WTC11 (cell line): Measurements from ENCODE around the gene RABAC1. TPM values are rescaled to one million over a fixed set of nuclear protein-coding genes. Genes with fewer than 3 reads are reported as not detected.

Source experiments
- ATAC-seq: fragments of 200-7000 bp; cut with Tn5 transposase; 2 replicates; pipeline ENCODE4 v1.10.0; 2021; ENCODE audit warnings: mild to moderate bottlenecking, moderate library complexity
- CTCF ChIA-PET: fragments of 300-600 bp; sonication (Branson Sonifier 250); formaldehyde crosslinking; loops from one replicate; lab custom pipeline; 2021; ENCODE audit warnings: antibody characterized with exemption; lab: Charles Lee
- POLR2A ChIA-PET: fragments of 350-600 bp; sonication (Branson Sonifier 250); formaldehyde crosslinking; loops from one replicate; lab custom pipeline; 2021; ENCODE audit warnings: antibody characterized with exemption; lab: Charles Lee
- DNase-seq: peaks from one replicate; pipeline ENCODE4 v3.0.0; 2021; ENCODE audit warnings: low spot score
- H3K27ac Mint-ChIP-seq: 2 replicates; pipeline ENCODE4 v1.8.0; 2021; ENCODE audit warnings: mixed read lengths
- H3K27me3 Mint-ChIP-seq: 2 replicates; pipeline ENCODE4 v1.8.0; 2021; ENCODE audit warnings: low read depth, mild to moderate bottlenecking, moderate library complexity, mixed read lengths
- H3K36me3 Mint-ChIP-seq: 2 replicates; pipeline ENCODE4 v1.8.0; 2021; ENCODE audit warnings: mixed read lengths
- H3K4me1 Mint-ChIP-seq: 2 replicates; pipeline ENCODE4 v1.8.0; 2022; ENCODE audit warnings: mixed read lengths
- H3K4me3 Mint-ChIP-seq: 2 replicates; pipeline ENCODE4 v1.8.0; 2021; ENCODE audit warnings: mild to moderate bottlenecking, moderate library complexity, mixed read lengths
- H3K9me3 Mint-ChIP-seq: 2 replicates; pipeline ENCODE4 v1.8.0; 2021; ENCODE audit warnings: mixed read lengths
- CREM ChIP-seq: sonication (generic); formaldehyde crosslinking; IDR thresholded peaks from 2 replicates; pipeline ENCODE4 v1.8.1; 2022; ENCODE audit warnings: mild to moderate bottlenecking, missing genetic modification reagents, moderate library complexity
- GABPB1 ChIP-seq: sonication (generic); formaldehyde crosslinking; IDR thresholded peaks from 2 replicates; pipeline ENCODE4 v1.8.1; 2023; ENCODE audit warnings: mild to moderate bottlenecking, missing genetic modification reagents
- MXD4 ChIP-seq: fragments of 250-450 bp; sonication (Bioruptor Pico); IDR thresholded peaks from 2 replicates; pipeline ENCODE4 v1.8.0; 2021; ENCODE audit warnings: mild to moderate bottlenecking, moderate library complexity, borderline replicate concordance
- RORB ChIP-seq: fragments of 250-450 bp; sonication (Bioruptor Pico); IDR thresholded peaks from 2 replicates; pipeline ENCODE4 v1.9.0; 2021; ENCODE audit warnings: mild to moderate bottlenecking
- ZNF396 ChIP-seq: fragments of 250-450 bp; sonication (Bioruptor Pico); IDR thresholded peaks from 2 replicates; pipeline ENCODE4 v1.8.0; 2021; ENCODE audit warnings: mild to moderate bottlenecking, moderate library complexity, borderline replicate concordance
- total RNA-seq: library from RNA; stranded (reverse); gene quantifications from 3 replicates; pipeline ENCODE4 v1.2.3, GENCODE V29; 2021
- TF ChIP-seq, protein P1 (sequence below): sonication (generic); formaldehyde crosslinking; IDR thresholded peaks from 2 replicates; pipeline ENCODE4 v1.8.0; 2023; ENCODE audit warnings: mild to moderate bottlenecking, missing genetic modification reagents
- TF ChIP-seq, protein P2 (sequence below): fragments of 250-450 bp; sonication (Bioruptor Pico); IDR thresholded peaks from 2 replicates; pipeline ENCODE4 v1.9.0; 2021; ENCODE audit warnings: mild to moderate bottlenecking, borderline replicate concordance
- TF ChIP-seq, protein P3 (sequence below): sonication (generic); formaldehyde crosslinking; IDR thresholded peaks from 2 replicates; pipeline ENCODE4 v1.8.0; 2022; ENCODE audit warnings: mild to moderate bottlenecking, missing genetic modification reagents
- TF ChIP-seq, protein P4 (sequence below): fragments of 250-450 bp; sonication (Bioruptor Pico); conservative IDR thresholded peaks from 2 replicates; pipeline ENCODE4 v1.9.0; 2021; ENCODE audit warnings: mild to moderate bottlenecking
- TF ChIP-seq, protein P5 (sequence below): sonication (generic); formaldehyde crosslinking; IDR thresholded peaks from 2 replicates; pipeline ENCODE4 v1.8.0; 2022; ENCODE audit warnings: missing genetic modification reagents

The RABAC1 gene
- total RNA-seq, 1 experiment from 2014 or later, result 159 TPM

DNA sequence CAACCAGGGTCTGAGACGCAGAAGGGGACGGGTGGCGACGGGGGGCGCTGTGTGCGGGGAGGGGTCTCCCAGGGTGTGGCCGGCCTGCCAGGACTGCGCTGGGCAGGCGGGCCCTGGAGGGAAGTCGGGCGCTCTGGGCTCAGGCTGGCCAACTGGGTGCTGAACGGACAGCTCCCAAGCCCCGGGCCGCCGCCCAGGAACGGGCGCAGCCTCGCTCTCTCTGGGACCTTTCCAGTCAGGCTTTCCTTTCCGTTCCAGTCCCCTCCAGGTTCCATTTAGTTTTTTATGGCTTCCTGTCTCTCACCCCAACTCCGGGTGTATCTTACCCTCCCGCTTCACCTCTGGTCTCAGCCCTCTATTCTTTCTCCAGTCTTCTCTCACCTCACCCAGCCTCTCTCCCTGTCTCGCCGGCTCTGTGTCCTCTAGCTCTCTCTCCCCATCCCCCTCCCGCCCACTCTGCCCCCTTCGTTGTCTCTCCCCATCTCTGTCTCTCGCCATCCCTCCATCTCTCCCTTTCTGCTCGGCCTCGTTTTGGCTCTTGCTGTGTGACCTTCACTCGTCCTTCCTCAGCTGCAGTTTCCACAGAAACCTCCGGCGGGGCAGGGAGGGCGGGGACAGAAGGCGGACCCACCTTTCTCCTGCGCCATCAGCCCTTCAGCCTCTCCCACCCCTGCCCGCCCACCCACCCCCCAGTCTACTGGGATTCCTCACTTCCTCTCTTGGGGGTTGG is 38.2 kb upstream of the RABAC1 start (continued):
- TF ChIP-seq GABPB1 (CRISPR knock-in tag) (no peak), RORB (CRISPR knock-in tag) (no peak), CREM (CRISPR knock-in tag) (no peak), MXD4 (CRISPR knock-in tag) (no peak), ZNF396 (CRISPR knock-in tag) (no peak)
- TF ChIP-seq, protein P1, sequence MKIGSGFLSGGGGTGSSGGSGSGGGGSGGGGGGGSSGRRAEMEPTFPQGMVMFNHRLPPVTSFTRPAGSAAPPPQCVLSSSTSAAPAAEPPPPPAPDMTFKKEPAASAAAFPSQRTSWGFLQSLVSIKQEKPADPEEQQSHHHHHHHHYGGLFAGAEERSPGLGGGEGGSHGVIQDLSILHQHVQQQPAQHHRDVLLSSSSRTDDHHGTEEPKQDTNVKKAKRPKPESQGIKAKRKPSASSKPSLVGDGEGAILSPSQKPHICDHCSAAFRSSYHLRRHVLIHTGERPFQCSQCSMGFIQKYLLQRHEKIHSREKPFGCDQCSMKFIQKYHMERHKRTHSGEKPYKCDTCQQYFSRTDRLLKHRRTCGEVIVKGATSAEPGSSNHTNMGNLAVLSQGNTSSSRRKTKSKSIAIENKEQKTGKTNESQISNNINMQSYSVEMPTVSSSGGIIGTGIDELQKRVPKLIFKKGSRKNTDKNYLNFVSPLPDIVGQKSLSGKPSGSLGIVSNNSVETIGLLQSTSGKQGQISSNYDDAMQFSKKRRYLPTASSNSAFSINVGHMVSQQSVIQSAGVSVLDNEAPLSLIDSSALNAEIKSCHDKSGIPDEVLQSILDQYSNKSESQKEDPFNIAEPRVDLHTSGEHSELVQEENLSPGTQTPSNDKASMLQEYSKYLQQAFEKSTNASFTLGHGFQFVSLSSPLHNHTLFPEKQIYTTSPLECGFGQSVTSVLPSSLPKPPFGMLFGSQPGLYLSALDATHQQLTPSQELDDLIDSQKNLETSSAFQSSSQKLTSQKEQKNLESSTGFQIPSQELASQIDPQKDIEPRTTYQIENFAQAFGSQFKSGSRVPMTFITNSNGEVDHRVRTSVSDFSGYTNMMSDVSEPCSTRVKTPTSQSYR (CRISPR knock-in tag), result no peak
- TF ChIP-seq, protein P2, sequence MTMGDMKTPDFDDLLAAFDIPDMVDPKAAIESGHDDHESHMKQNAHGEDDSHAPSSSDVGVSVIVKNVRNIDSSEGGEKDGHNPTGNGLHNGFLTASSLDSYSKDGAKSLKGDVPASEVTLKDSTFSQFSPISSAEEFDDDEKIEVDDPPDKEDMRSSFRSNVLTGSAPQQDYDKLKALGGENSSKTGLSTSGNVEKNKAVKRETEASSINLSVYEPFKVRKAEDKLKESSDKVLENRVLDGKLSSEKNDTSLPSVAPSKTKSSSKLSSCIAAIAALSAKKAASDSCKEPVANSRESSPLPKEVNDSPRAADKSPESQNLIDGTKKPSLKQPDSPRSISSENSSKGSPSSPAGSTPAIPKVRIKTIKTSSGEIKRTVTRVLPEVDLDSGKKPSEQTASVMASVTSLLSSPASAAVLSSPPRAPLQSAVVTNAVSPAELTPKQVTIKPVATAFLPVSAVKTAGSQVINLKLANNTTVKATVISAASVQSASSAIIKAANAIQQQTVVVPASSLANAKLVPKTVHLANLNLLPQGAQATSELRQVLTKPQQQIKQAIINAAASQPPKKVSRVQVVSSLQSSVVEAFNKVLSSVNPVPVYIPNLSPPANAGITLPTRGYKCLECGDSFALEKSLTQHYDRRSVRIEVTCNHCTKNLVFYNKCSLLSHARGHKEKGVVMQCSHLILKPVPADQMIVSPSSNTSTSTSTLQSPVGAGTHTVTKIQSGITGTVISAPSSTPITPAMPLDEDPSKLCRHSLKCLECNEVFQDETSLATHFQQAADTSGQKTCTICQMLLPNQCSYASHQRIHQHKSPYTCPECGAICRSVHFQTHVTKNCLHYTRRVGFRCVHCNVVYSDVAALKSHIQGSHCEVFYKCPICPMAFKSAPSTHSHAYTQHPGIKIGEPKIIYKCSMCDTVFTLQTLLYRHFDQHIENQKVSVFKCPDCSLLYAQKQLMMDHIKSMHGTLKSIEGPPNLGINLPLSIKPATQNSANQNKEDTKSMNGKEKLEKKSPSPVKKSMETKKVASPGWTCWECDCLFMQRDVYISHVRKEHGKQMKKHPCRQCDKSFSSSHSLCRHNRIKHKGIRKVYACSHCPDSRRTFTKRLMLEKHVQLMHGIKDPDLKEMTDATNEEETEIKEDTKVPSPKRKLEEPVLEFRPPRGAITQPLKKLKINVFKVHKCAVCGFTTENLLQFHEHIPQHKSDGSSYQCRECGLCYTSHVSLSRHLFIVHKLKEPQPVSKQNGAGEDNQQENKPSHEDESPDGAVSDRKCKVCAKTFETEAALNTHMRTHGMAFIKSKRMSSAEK (CRISPR knock-in tag), result no peak
- TF ChIP-seq, protein P3, sequence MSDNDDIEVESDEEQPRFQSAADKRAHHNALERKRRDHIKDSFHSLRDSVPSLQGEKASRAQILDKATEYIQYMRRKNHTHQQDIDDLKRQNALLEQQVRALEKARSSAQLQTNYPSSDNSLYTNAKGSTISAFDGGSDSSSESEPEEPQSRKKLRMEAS (CRISPR knock-in tag), result no peak

DNA sequence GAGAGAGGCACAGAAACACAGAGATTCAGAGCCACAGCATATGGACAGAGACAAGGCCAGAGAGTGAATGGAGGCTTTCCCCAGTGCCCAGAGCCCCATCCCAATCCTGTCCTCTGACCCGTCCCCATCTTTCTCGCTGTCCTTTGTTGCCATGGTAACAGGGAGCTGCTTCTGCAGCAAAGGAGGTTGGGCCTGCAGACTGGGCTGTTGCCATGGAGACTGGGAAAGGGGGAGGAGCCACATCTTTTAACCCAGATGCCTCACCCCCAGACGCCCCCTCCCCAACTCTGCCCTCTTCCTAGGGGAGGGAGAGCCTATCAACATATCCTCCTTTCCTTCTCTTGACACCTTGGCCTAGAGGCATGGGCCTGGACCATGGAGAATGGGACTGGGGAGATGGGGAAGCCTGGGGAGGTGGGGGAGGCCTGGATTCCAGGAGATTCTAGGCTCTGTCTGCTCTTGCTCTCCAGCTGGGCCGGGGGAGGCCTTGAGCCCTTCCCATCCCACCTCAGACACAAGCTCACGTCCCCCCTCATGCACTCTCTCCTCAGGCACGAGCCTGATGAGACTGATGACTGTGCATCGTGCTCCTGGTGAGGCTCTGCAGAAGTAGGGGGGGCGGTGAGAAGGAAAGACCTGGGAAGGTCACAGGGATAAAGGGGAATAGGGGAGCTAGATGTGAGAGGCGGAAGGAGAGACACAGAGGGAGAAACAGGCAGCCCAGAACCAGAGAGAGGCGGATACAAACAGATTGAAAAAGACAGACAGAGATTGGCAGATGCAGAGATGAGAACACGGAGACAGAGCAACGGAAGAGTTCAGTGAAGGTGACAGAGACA is 37.1 kb upstream of the RABAC1 start:
- CTCF ChIA-PET, result interaction anchor here (0.5 to 5.3 kb wide), 9 partner anchors 10 to 569 kb away, joined by 3 to 50 read pairs (median 5); partner anchors contain the start of genes B3GNT8, POU2F2 and RABAC1
- H3K9me3 Mint-ChIP-seq, result no peaks in the 10 kb centered on the region
- TF ChIP-seq, protein P4, sequence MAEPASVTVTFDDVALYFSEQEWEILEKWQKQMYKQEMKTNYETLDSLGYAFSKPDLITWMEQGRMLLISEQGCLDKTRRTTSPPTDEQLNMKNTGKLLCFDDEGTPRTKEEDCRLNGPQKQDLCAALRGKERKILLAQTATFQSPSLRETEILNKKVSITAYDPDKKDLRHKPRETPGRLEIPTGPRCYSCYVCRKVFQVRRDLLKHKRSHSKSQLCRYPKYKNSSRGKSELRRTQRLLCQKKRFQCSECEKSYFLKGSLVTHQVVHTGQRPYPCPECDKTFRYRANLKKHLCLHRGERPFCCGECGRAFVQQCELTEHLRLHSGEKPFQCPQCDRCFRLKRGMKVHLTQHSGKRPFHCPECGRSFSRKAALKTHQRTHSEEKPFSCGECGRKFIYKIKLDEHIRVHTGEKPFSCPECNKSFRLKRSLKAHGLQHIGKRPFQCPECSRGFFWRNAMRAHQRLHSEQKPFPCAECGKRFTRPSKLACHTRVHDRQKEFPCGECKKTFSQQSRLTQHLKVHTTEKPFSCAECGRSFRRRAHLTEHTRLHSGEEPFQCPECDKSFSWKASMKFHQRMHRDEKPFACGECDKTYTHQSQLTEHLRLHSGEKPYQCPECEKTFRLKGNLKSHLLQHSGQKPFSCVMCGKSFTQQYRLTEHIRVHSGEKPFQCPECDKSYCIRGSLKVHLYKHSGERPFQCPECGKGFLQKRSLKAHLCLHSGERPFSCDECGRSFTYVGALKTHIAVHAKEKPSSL (CRISPR knock-in tag), result no peak
- TF ChIP-seq, protein P5, sequence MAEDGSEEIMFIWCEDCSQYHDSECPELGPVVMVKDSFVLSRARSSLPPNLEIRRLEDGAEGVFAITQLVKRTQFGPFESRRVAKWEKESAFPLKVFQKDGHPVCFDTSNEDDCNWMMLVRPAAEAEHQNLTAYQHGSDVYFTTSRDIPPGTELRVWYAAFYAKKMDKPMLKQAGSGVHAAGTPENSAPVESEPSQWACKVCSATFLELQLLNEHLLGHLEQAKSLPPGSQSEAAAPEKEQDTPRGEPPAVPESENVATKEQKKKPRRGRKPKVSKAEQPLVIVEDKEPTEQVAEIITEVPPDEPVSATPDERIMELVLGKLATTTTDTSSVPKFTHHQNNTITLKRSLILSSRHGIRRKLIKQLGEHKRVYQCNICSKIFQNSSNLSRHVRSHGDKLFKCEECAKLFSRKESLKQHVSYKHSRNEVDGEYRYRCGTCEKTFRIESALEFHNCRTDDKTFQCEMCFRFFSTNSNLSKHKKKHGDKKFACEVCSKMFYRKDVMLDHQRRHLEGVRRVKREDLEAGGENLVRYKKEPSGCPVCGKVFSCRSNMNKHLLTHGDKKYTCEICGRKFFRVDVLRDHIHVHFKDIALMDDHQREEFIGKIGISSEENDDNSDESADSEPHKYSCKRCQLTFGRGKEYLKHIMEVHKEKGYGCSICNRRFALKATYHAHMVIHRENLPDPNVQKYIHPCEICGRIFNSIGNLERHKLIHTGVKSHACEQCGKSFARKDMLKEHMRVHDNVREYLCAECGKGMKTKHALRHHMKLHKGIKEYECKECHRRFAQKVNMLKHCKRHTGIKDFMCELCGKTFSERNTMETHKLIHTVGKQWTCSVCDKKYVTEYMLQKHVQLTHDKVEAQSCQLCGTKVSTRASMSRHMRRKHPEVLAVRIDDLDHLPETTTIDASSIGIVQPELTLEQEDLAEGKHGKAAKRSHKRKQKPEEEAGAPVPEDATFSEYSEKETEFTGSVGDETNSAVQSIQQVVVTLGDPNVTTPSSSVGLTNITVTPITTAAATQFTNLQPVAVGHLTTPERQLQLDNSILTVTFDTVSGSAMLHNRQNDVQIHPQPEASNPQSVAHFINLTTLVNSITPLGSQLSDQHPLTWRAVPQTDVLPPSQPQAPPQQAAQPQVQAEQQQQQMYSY (CRISPR knock-in tag), result peak; percentile 85
- TF ChIP-seq, all 79 proteins: peak for 1
- peaks cover 67% of the 10 kb centered on the region for H3K27me3 Mint-ChIP-seq
- POLR2A ChIA-PET, result no interaction called here
- DNase-seq (peak; percentile 74), ATAC-seq (peak; percentile 3)
- no peak overlapping the region for H3K27ac Mint-ChIP-seq
- peaks cover 4% of the 10 kb centered on the region for H3K36me3 Mint-ChIP-seq
- peak overlapping the region; percentile 25; the same call in 1 of the 2 replicates for H3K4me3 Mint-ChIP-seq
- peaks cover 29% of the 10 kb centered on the region for H3K4me1 Mint-ChIP-seq
